ENCODE measurements around the gene FBXW7. TPM values are rescaled to one million over a fixed set of nuclear protein-coding genes. Genes with fewer than 3 reads are reported as not detected.
A peak's percentile ranks its signal among the peaks of the same experiment; 100 is the strongest.

FBXW7 gene
- total RNA-seq, 4 donors from 2014 or later = 11.6 to 125 (median 49.5) TPM

GRCh38 chr4:152417673-152418072 lies 118.2 kb downstream of the FBXW7 start:
- intact Hi-C loops (cut with DNase I; ENCODE audit: low total_unique reads) (no loop called here), in situ Hi-C loops (cut with MboI; ENCODE audit: low pct_ligation_motif_present in 1 of 4, low pct_unique_long_range_greater_than_20kb in 1 of 4, low sequenced_read_pairs in 3 of 4) (no loop called here)
- TF ChIP-seq EP300 (IDR thresholded peaks at IDR 0.05; ENCODE audit: low read depth) (no peak), POLR2AphosphoS5 (IDR thresholded peaks at IDR 0.05) (no peak), CTCF (IDR thresholded peaks at IDR 0.05) (no peak), POLR2A (IDR thresholded peaks at IDR 0.05) (no peak)
- Histone ChIP-seq H3K4me1 (peaks cover 0 to 3% (median 0%) of the 10 kb centered on the region in 4 donors), H3K27me3 (no peaks in the 10 kb centered on the region), H3K36me3 (no peaks in the 10 kb centered on the region), H3K27ac (no peak overlapping the region), H3K9me3 (no peaks in the 10 kb centered on the region), H3K4me3 (no peak overlapping the region)
- DNase-seq = no peak
- WGBS, 2 donors (ENCODE audit: low coverage in 1 of 2) = 100% methylated on average over 1 to 2 of the region's 2 CpGs

GRCh38 chr4:152415980-152416379 lies 119.9 kb downstream of the FBXW7 start:
- Histone ChIP-seq H3K27me3 (no peaks in the 10 kb centered on the region), H3K36me3 (no peaks in the 10 kb centered on the region), H3K4me3 (no peak overlapping the region), H3K27ac (no peak overlapping the region), H3K9me3 (no peaks in the 10 kb centered on the region), H3K4me1 (peaks cover 0 to 3% (median 0%) of the 10 kb centered on the region in 4 donors)
- 69 to 82% methylated on average over 2 of the region's 2 CpGs for WGBS, 2 donors (ENCODE audit: low coverage in 1 of 2)
- DNase-seq = no peak
- TF ChIP-seq CTCF (IDR thresholded peaks at IDR 0.05) (no peak), POLR2AphosphoS5 (IDR thresholded peaks at IDR 0.05) (no peak), POLR2A (IDR thresholded peaks at IDR 0.05) (no peak), EP300 (IDR thresholded peaks at IDR 0.05; ENCODE audit: low read depth) (no peak)
- intact Hi-C loops (cut with DNase I; ENCODE audit: low total_unique reads) (no loop called here), in situ Hi-C loops (cut with MboI; ENCODE audit: low pct_ligation_motif_present in 1 of 4, low pct_unique_long_range_greater_than_20kb in 1 of 4, low sequenced_read_pairs in 3 of 4) (no loop called here)

- H3K36me3 ChIP-seq = no peaks in the 10 kb centered on the region
- peak; percentile 41 to 60 (median 54) for TF ChIP-seq CTCF (IDR thresholded peaks at IDR 0.05)
- no peak for TF ChIP-seq POLR2AphosphoS5 (IDR thresholded peaks at IDR 0.05)
- no peak for DNase-seq
- peaks cover 0 to 11% (median 5%) of the 10 kb centered on the region in 4 donors for H3K4me1 ChIP-seq
- H3K9me3 ChIP-seq = no peaks in the 10 kb centered on the region
- intact Hi-C loops (cut with DNase I; ENCODE audit: low total_unique reads) (no loop called here), in situ Hi-C loops (cut with MboI; ENCODE audit: low pct_ligation_motif_present in 1 of 4, low pct_unique_long_range_greater_than_20kb in 1 of 4, low sequenced_read_pairs in 3 of 4) (no loop called here)
- 42 to 47% methylated on average over 3 of the region's 3 CpGs for WGBS, 2 donors (ENCODE audit: low coverage in 1 of 2)
- no peaks in the 10 kb centered on the region for H3K27me3 ChIP-seq
- no peak overlapping the region for H3K27ac ChIP-seq
- H3K4me3 ChIP-seq = no peak overlapping the region
These were observed 127.2 kb downstream of the FBXW7 start for GRCh38 chr4:152408514-152409327.

- intact Hi-C loops (cut with DNase I; ENCODE audit: low total_unique reads) (no loop called here), in situ Hi-C loops (cut with MboI; ENCODE audit: low pct_ligation_motif_present in 1 of 4, low pct_unique_long_range_greater_than_20kb in 1 of 4, low sequenced_read_pairs in 3 of 4) (no loop called here)
- TF ChIP-seq CTCF (IDR thresholded peaks at IDR 0.05) (no peak), POLR2A (IDR thresholded peaks at IDR 0.05) (no peak), POLR2AphosphoS5 (IDR thresholded peaks at IDR 0.05) (no peak), EP300 (IDR thresholded peaks at IDR 0.05; ENCODE audit: low read depth) (no peak)
- Histone ChIP-seq H3K4me3 (no peak overlapping the region), H3K4me1 (peaks cover 0 to 3% (median 0%) of the 10 kb centered on the region in 4 donors), H3K9me3 (no peaks in the 10 kb centered on the region), H3K27me3 (no peaks in the 10 kb centered on the region), H3K36me3 (no peaks in the 10 kb centered on the region), H3K27ac (no peak overlapping the region)
- no peak for DNase-seq
- WGBS, 2 donors (ENCODE audit: low coverage in 1 of 2) = 92 to 98% methylated on average over 2 to 3 of the region's 3 CpGs
These were observed 134.5 kb downstream of the FBXW7 start for GRCh38 chr4:152401424-152401823.

All from transverse colon (tissue), 4 donors.